Fibroblast of gingiva (primary cell): ENCODE results near the gene PLEKHG1.

Experiments used
- DNase-seq: peaks from one replicate; pipeline ENCODE4 v3.0.0-alpha.2; 2011; ENCODE audit warnings: low read depth

The PLEKHG1 gene

DNA sequence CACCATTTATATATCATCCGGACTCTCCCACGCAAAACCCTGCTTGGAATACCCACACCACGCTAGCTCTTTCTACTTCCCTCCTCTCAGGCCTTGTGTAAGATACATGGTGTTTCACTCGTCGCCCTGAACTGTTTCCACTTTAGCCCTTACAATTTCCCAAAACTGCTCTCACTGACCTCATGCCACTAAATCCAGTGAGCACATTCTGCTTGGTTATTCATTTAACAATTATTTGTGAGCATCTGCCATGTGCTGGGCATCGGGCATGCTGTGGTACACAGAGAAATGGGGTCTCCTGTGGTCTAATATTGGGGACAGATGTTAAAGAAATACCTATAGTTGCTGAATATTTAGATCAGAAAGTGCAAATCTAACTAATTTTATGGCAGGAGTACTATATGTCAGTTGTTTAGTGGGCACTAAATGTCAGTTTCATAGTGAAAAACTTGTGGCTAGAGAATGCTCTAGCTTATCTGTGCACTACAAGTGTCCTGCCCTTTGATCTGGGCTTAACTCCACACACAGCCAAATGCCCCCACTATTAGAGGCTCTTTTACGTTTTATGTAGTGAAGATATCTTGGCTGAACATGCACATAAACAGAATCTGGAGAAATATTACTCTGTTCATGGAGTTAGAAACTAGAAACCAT, 41.0 kb downstream of the PLEKHG1 start:
- no peak for DNase-seq

- no peak for DNase-seq
Measured at GRCh38 chr6:150641398-150642139, 41.9 kb downstream of the PLEKHG1 start.

DNA sequence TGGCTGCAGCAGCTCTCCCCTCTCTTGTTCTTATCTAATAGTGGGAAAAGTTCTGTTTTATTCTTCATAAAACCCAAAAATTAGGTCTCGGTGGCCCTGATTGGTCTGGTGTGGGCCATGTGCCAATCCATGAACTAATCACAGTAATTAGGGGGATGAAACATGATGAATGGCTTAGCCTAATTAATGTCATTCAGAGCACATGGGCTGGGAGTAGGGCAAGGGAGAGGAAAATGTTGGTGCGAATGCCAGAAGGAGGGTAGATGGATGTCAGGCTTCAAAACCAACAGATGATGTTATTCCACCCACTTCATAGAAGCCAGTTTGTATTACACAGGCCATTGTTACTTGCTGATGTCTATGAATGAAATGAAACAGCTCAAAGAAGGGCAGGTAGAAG, 46.5 kb downstream of the PLEKHG1 start:
- no peak for DNase-seq

DNA sequence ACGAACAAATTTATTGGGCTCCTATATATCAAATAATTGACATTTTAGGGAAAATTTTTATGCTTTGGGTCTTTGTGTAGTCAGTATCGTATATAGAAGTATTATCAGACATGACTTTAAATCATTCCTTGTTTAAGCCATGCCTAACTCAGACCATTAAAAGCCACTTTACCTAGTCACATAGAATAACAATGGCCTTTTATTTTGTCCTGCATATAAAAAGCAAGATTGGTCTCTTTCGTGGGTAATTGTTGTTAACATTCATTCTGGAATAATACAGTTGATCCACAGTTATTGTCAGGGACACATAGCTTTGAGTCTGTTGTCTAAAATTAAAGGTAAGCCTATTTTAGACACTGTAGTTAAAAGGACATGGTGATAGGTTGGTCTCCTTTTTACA, 47.4 kb downstream of the PLEKHG1 start:
- DNase-seq: no peak
